Left renal cortex interstitium (tissue), 4 donors: ENCODE data around the gene UBA5. TPM values are rescaled to one million over a fixed set of nuclear protein-coding genes. Genes with fewer than 3 reads are reported as not detected.
"Not testable (repeated sequence)": the region's sequence is repeated elsewhere in the genome, so short reads cannot be mapped to it uniquely, and the experiment has no call there.

ENCODE experiments used
- DNase-seq, 4 donors: peaks; one replicate each; pipeline ENCODE4 v3.0.0-alpha.2; 2013; ENCODE audit warnings: low read depth in 4 of 4, low spot score in 2 of 4, missing footprints in 1 of 4
- polyA plus RNA-seq, 4 donors: library from polyadenylated mRNA; unstranded; fragments of 120-200 nt; gene quantifications; one replicate each; pipeline ENCODE4 v1.2.1, GENCODE V29; 2013; ENCODE audit not compliant: insufficient read length in 4 of 4

The UBA5 gene
- 10 to 100 TPM; 59.4 to 80.4 (median 60.6) TPM for polyA plus RNA-seq

- peak; percentile 51 to 89 (median 64) for DNase-seq
These were observed at the start of gene UBA5 for GRCh38 chr3:132660052-132660810. UBA5 (plus strand) TSS chr3:132660329; CDS start chr3:132660538, 209 bp downstream.

- DNase-seq: not testable (repeated sequence)
These were observed 44.8 kb upstream of the UBA5 start for GRCh38 chr3:132615301-132615700.

GRCh38 chr3:132615881-132616280, 44.2 kb upstream of the UBA5 start:
- no peak for DNase-seq

- DNase-seq: no peak
These were observed 43.3 kb upstream of the UBA5 start for GRCh38 chr3:132616780-132617179.

- no peak for DNase-seq
These were observed 38.0 kb upstream of the UBA5 start for GRCh38 chr3:132622148-132622547.

- no peak for DNase-seq
These were observed 37.4 kb upstream of the UBA5 start for GRCh38 chr3:132622761-132623160.

- no peak for DNase-seq
These were observed 36.5 kb upstream of the UBA5 start for GRCh38 chr3:132623646-132624045.

GRCh38 chr3:132624790-132625189, 35.3 kb upstream of the UBA5 start:
- DNase-seq: no peak

GRCh38 chr3:132625613-132626012, 34.5 kb upstream of the UBA5 start:
- DNase-seq: no peak

- no peak for DNase-seq
These were observed 33.2 kb upstream of the UBA5 start for GRCh38 chr3:132626955-132627354.

GRCh38 chr3:132628157-132628556, 32.0 kb upstream of the UBA5 start:
- no peak for DNase-seq

GRCh38 chr3:132629928-132630327, 30.2 kb upstream of the UBA5 start:
- DNase-seq: no peak

- no peak for DNase-seq
These were observed 29.5 kb upstream of the UBA5 start for GRCh38 chr3:132630612-132631011.

GRCh38 chr3:132635052-132635451, 25.1 kb upstream of the UBA5 start:
- no peak for DNase-seq

- no peak for DNase-seq
These were observed 22.5 kb upstream of the UBA5 start for GRCh38 chr3:132637590-132637989.

- no peak for DNase-seq
These were observed 21.4 kb upstream of the UBA5 start for GRCh38 chr3:132638706-132639105.

- DNase-seq: not testable (repeated sequence)
These were observed 18.7 kb upstream of the UBA5 start for GRCh38 chr3:132641427-132641826.

GRCh38 chr3:132641837-132642538, 18.1 kb upstream of the UBA5 start:
- peak in 1 of 4 donors; percentile 20 for DNase-seq

- DNase-seq: no peak
These were observed 17.6 kb upstream of the UBA5 start for GRCh38 chr3:132642539-132642847.

GRCh38 chr3:132643366-132643765, 16.8 kb upstream of the UBA5 start:
- no peak for DNase-seq

- no peak for DNase-seq
These were observed 15.1 kb upstream of the UBA5 start for GRCh38 chr3:132645058-132645457.

- no peak for DNase-seq
These were observed 10.0 kb upstream of the UBA5 start for GRCh38 chr3:132650153-132650552.
